ENCODE results near the gene PELI1.

The PELI1 gene

DNA sequence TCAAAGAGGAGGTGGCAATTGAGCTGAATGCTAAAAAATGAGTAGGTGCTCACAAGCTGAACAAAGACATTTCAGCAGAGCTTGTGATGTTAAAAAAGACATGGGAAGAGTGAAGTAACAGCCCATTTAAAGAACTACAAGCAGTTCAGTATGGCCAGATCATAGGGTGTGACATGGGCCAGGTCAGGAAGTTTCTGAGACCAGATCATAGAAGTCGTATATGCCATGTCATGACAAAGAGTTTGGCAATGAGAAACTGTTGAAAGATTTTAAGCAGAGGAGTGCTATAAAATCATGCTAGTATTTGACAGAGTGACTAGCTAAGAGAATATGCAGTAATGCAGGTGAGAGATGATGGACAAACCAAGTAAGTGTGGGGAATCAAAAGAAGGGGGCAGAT is 7.3 kb upstream of the PELI1 start:
- no peak for DNase-seq

DNA sequence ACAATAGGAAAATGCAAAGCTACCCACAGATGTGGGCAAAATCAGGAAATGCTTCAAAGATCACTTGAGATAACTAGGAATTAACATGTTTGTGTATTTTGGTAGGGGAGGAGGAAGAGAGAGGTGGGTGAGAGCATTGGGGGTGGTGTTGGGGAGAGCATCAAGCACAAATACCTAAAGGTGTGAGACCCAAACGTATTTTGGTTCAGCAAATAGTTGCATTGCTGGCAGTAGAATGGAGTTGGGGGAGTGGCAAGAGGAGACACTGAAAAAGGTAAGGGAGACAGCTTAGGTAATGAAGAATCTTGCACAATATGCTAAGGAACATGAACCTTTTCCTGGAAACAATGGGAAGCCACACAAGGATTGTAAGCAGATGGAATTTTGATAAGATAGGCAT is 1.5 kb upstream of the PELI1 start:
- no peak for DNase-seq

DNA sequence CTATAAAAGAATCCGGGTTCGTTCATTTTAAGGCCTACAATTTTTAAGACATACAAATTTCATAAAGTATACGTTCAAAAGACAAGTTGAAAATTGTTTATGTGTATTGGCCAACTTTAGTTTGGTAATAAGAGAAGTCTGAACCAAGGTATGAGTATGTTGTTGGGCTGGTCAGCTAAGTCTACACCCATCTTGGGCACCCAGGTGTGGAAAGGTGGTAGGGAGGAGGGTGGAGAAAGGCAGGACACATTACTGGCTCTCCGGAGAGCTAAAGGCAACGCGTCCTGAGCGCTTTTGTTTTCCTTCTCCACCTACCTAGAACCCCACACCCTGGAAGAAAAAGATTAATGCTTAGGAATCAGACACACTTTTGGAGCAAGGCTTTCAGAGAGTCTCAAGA is 899 bp upstream of the PELI1 start:
- no peak for DNase-seq

DNA sequence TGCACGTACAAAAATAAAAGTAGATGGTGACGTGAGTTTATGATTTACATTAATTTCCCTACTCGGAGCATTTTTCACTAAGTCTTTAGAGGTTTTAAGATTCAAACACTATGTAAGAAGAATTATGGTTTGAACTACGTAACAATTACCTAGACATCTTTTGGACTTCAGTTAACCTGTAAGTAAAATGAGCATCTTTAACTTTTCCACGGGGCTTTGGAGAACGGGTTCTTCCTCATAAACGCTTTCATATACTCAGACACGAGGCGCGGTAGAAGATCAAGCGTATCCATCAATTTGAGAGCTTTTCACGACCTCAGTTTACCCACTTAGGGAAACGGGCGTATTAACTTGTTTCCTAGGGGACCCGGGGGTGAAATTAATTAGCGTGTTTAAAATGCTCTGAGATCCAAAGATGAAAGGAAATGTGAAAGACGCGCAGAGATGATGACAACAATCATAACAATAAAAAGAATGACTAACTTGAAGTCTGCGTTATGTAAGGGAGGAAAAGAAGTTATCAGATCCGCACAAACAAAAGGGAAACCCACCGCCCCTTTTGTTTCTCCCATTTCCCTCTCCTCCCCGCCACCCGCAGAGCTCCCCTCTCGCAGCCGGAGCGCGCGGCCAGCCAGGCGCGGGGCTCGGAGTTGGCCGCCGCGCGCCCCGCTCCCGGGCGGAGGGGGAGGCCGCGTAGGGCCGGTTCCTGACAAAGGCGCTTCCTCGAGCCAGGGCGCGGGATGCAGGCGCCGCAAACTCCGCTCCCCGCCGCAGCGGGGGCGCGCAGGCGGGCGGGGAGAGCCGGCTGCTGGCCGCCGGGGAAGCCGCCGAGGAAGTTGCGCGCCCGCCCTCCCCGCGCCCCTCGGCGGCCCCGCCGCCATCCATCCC is 807 bp downstream of the PELI1 start:
- peak; percentile 6 to 72 (median 27) for DNase-seq

DNA sequence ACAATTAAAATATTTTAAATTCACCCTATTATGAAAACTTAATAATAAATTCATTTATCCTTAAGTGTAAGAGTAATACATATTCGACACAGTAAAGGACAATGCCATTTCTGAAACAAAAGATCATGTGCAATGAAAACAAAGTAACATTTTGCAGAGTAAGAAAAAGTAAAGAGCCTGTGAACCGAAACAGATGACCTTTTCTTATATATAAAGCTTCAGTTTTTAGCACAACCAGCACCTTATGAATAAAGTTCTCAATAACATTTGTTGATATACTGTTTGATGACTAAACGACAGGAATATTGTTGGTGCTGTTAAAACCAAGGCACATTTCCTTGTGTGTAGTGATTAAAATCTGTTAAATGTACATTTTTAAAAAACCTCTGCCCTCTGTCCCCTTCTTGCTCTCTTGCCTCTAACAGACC is 1.5 kb downstream of the PELI1 start:
- no peak for DNase-seq

DNA sequence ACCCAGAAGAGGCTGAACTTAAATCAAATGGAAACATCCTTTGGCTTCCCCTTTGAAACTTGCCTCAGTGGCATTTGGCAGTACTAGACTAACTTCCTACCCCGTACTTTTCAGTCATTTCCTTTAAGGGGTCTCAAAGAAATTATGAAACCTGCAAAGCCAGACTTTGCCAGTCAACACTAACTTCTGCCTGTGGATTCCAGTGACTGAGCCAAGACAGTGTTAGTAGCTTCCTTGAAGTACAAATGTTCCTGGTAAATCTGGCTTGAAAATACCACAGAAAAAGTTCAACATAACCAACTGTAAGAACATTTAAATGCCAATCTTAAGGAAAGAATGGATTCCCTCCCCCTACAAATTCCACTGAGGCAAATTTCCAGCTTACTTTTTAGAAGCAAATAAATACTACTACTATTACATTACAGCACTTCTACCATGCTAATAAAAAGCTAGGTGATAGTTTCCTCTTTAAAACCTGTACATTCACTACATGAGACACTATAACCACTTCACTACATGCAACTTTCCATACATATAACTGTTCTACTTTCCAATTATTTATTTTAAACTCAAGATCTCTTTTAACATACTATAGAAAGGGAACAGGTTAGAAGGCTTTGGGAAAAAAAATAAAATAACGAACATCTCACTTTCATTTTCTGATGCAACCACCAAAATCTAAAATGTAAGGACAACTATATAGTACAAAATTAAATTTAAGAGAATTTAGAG is 2.4 kb downstream of the PELI1 start:
- DNase-seq = peak in 1 of 5 experiments; percentile 12

DNA sequence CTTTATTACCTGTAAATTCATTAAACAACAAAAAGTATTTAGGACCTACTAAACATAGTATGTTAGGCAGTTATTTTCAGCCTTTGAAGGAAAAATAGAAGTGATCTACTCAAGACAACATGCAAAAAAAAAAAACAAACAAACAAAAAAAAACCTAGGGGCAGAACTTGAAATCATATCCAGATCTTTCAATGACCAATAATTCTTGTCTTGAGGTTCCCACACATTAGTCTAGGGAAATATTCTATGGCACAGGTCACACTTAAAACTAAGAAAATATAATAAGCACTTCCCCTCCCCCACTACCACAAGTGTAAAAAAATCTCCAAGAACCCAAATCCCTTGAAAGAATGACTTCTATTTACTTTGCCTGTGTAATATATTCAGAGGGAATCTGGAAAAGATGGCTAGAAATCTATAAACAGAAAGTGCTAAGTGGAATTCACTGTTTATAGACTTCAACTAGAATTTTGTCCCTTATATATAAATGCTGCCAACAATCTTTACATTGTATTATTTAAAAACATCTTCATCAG is 3.5 kb downstream of the PELI1 start:
- no peak for DNase-seq

DNA sequence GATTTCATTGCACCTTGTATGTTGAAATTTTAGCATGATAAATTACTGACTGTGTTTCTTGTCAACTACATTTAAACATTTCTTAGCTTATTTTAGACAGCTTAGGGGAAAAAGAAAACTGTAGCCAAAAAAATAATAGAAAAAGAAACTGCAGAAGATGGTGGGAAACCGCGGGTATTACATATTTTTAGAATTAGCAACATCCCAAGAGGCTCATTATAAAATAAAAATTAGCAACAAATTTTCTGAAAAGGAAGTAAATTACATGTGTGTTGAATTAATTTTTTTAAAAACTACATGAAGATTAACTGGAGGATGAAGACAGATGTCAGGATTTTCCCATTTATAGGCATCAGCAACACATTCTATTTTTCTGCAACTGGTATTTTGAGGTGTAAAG is 4.3 kb downstream of the PELI1 start:
- DNase-seq = no peak

DNA sequence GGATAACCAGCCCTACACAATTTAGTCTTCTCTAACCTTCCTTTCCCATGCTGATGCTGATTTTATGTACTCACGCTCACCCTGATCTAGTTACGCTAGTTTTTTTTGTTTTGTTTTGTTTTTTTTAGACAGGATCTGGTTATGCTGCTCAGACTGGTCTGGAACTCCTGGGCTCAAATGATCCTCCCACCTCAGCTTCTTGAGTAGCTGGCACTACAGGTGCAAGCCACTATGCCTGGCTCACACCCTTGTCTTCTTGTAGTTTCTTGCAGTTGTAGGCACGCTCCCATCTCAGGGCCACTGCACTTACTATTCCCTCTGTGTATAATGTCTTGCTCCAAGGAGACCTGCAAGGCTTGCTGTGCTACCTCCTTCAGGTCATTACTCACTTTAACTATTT is 6.2 kb downstream of the PELI1 start:
- DNase-seq = no peak

DNA sequence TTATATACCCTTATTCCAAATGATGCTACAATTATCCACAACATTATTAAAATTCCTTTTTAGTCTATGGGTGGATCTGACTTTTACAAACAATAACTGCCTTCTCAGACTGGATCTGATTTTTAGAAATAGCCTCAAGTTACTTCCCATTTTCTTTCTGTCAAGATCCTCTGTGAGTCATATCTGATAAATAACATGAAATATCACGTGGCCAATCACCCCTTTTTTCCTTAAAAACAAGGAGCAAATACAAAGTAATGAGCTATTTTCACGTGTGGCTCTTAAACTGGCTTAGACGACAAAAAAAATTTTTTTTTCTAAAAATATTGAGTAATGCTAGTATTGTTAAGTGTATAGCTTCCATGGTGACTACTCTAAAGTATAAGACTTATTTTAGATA is 6.7 kb downstream of the PELI1 start:
- DNase-seq = no peak

DNA sequence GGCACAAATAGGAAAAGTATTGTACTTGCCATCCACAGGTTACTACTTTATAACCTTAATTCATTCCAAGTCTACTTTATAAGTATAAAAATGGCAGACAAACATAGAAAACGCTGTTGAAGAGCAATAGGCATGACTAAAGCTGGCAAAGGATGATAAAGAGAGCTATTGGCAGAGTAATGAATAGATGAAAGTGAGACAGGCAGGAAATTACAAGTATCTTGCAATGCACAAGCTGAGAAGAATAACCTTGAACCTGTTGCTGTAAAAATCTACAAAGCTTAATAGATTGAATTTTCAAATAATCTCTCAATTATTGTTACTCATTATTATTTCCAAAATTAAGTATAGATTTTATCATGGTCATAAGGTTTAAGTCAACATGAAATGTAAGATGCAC is 8.8 kb downstream of the PELI1 start:
- DNase-seq = no peak

DNA sequence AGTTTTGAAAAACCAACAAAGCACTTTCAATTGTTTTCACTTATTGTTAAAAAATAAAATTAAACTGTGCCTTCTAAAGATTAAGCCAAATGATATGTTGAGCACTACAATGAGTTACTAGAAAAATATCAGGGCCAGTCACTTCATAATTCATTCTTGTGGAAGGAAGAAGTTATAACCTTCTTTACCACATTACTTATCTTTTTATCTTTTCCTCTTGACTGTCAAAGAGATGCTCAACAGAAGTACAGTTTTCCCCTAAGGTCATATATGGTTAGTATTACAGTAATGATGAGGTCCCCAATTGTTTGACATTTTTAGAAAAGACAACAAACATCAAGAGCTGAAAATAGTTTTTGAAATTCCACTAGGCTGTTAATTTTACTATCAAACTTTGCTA is 9.4 kb downstream of the PELI1 start:
- DNase-seq = peak in 1 of 5 experiments; percentile 72

DNA sequence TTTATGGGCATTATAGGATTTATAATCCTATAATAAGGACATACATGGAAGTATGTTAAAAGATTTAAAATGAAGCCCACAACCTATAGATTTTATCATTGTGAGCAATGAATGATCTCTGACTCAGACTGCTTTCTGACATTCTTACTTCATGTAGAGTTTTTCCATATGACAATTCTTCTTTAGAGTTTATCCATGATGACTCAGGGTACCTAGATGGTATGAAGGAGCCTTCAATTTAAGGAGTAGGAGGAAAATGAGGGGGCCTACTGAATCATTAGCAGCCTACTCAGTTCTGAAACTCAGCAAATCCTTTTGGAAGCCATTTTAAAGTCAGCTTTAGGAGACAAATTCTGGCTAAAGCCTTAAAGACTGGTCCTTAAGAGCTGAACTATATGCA is 10.4 kb downstream of the PELI1 start:
- peak in 1 of 5 experiments; percentile 18 for DNase-seq

DNA sequence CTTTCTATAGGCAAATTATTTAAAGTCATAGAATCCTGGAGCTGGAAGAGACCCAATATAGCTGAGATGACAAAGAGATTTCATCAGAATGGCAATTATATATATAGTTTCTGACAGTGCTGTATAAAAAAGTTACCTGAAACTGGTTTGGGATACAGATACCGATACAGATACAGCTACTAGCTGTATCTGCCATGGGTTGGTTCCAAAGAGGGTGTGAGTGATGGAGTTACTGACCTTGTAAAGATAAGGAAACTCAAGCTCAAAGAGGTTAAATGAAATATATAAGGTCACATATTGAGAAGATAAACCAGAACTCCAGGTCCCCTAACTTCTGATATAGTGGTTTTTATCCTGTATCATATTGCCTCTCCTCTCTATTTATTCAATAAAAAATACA is 10.9 kb downstream of the PELI1 start:
- DNase-seq = no peak

DNA sequence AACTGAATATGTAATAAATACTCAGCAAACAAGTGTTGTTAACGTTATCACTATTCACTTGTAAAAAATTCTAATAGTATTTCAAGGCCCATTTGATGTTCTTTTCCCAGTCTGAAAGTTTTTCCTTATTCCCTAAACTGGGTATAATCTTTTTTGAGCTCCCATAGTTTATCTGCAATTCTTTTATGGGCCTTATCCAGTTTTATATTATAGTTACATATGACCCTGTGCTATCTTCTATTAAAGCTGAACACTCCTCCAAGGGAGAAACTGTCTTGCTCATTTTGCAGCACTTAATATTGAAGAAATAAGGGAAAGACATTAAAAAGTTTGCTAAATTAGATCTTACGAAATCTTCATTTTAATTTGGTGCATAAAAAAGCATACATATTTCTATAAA is 13.9 kb downstream of the PELI1 start:
- no peak for DNase-seq

DNA sequence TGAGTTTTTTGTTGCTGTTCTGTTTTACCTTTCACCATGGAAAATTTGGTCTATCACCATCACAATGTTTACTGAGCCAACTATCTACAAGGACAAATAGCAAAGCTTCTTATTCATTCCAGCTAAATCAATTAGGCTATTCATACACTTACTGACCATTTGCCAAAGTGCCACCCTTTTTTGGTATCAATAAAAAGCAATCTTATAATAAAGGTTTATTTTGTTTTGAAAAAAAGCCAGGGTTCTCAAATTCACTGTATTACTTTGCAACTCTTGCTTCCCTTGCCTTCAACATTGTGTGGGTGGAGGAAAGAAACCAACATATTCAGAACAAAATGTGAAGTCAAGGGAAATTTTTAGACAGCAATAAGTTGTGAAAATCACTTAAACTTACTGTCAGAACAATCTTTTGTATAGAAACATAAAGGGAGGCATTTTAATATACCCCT is 15.3 kb downstream of the PELI1 start:
- no peak for DNase-seq

DNA sequence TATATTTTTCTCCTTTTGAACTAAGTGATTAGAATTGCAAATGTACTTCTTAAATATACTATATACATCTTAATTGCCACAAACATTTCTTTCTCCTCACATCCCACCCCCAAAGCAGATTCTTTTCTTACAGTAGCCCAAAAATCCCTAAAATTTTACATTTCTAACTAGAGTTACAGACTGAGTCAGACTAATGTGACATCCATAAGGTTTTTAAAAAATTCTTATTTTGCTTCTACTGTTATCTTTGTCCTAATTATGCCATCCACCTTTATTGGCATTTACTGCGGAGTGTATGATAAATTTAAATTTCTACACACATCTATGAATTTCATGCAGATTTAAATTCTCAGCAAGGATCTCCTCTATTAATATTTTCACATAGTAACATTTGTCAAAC is 15.8 kb downstream of the PELI1 start:
- no peak for DNase-seq

DNA sequence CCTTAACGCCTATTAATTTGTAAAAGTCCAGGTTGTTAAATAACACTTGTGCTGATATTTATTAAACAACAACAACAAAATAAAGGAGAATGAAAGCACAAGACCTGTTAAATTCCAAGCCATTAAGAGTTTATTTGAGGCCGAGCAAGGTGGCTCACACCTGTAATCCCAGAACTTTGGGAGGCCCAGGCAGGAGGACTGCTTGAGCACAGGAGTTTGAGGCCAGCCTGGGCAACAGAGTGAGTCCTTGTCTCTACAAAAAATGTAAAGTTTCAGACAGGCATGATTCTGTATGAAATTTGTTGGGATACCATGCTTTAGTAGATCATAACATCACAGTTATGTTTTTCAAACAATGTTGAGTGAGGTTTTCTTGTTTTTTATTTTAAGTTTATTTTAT is 17.1 kb downstream of the PELI1 start:
- no peak for DNase-seq

DNA sequence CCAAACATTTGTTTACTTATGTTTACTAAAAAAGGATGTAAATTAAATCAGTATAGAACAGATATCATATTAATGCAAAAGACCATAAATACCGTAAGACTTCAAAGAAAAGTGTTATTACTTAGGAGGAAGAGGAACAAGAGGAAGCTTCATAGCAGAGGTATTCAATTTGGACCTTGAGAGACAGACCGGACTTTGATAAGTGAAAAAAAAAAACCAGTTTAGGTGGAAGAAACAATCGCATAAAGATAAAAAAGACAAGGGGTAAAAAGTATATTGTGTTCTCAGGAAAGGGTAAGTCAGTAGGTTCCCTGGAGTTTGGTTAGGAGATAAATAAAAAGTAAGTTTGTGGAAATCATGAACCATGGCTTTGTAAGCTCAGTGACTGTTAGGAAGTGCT is 17.6 kb downstream of the PELI1 start:
- DNase-seq = no peak

DNA sequence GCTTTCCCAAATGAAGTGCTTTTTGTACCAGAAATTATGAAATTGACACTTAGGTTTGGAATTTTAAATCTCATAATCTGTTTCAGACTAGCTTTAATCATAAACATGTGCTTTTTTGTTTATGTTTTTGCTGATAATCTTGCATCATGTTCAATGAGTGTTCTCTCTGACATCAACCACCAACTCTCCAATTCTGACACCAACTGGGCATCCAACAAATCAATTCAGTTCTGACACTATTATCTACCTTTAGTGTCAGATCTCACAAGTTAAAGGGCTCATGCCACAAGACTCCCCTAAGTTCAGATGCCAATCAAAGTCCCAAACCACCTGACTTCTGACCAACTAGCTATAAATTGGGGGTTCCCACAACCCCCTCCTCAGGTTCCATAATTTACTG is 19.6 kb downstream of the PELI1 start:
- DNase-seq = no peak

DNA sequence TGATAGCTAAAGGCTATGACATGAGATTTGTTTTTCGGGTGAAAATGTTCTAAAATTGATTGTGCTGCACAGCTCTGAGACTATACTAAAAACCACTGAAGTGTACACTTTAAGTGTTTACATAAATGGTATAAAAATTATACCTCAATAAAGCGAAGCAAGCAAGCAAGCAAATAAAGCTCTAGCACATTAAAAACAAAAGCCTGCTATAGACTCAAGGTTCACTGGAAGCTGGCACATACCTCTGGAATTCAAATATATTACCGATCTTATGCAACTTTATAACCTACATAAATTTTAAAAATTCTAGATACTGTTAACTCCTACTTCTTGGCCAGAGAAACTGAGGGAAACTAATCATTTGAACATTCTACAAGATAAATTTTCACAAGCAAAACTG is 20.1 kb downstream of the PELI1 start:
- DNase-seq = no peak

DNA sequence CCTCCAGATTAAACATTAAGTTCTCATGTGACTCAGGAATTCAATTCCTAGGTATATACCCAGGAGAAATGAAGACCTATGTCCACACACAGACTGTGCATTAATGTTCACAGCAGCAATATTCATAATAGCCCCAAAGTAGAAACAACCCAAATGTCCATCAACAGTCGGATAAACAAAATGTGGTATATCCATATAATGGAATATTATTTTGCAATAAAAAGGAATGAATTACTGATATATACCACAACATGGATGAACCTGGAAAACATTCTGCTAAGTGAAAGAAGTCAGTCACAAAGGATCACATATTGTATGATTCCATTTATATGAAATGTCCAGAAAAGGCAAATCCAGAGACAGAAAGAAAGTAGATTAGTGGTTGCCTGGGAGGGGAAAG is 20.5 kb downstream of the PELI1 start:
- no peak for DNase-seq

DNA sequence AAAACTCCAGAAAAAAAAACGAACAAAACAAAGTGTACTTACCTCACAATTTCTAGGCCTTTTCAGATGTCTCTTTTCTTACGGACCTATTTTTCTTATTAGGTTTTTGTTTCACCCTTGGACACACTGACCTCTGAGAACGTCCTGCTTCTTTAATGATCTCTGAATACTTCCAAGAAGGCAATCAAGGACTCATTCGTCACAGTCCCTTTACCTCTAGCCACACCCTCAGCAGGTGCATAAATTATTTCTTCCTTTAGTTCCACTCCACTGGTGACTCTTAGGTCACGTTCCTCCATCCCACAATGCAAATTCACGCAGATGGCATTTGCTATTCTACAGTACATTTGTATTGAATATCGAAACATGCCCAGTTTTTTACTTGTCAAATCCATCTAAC is 21.9 kb downstream of the PELI1 start:
- DNase-seq = no peak

DNA sequence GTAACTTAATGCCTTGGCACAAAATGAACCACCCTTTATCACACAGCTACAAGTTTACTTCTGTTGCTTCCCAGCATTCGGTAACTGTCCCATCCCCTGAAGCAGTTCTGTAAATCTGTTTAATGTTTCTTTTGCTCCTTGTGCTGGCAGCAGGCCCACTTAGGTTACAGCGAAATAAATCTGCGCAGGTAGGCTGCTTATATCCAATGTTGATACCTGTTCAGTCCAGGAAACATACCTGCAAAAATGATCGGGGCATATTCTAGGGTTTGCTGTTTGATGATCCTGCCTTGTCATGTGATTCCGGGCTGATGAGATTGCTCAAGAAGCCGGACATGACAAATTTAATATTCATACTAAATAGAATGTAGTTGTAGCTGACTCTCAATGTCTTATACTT is 23.3 kb downstream of the PELI1 start:
- no peak for DNase-seq
